HepG2 (cell line): Measurements from ENCODE around the gene ZNF483. TPM values are rescaled to one million over a fixed set of nuclear protein-coding genes. Genes with fewer than 3 reads are reported as not detected.
"Not testable (repeated sequence)": the region's sequence is repeated elsewhere in the genome, so short reads cannot be mapped to it uniquely, and the experiment has no call there.

Source experiments
- ATAC-seq: fragments of 200-7000 bp; cut with Tn5 transposase; 3 replicates; pipeline ENCODE4 v1.9.1; 2020; ENCODE audit warnings: mild to moderate bottlenecking, moderate library complexity
- BruUV-seq: library from RNA; stranded (reverse); fragments of 400-500 nt; replicated peaks from 2 replicates; lab custom pipeline; 2021; lab: Mats Ljungman, UMichigan
- CTCF ChIA-PET: fragments of 300-600 bp; formaldehyde crosslinking; extraction: SDS; loops from one replicate; lab custom pipeline; 2021; ENCODE audit warnings: low total read pairs, inconsistent platforms, low intra/inter-chr PET ratio; lab: Yijun Ruan, JAX
- POLR2A ChIA-PET: fragments of 350-600 bp; sonication (Branson Sonifier 250); formaldehyde crosslinking; loops from one replicate; lab custom pipeline; 2020; ENCODE audit warnings: antibody characterized with exemption, inconsistent platforms; lab: Yijun Ruan, JAX
- DNase-seq: peaks from one replicate; pipeline ENCODE4 v3.0.0-alpha.2; 2015; ENCODE audit warnings: low spot score
- FAIRE-seq: peaks from 3 replicates; lab custom pipeline; 2011; peaks lifted over from hg19 to GRCh38; lab: Jason Lieb, UNC
- H2AFZ ChIP-seq: one replicate; pipeline ENCODE4 v1.6.1; 2011; ENCODE audit warnings: low read length, inconsistent platforms
- H3K27ac ChIP-seq: fragments of 300-600 bp; 3 replicates; pipeline ENCODE4 v1.8.0; 2011; ENCODE audit warnings: mixed run types, mild to moderate bottlenecking, mixed read lengths, low read length, inconsistent platforms; ENCODE audit not compliant: insufficient read depth; ENCODE audit errors: extremely low read length
- H3K27me3 ChIP-seq, 2 experiments: fragments of 200-600 bp in 1 of 2; 2 replicates in 1 of 2; 3 replicates in 1 of 2; pipeline versions ENCODE4 v1.6.0 to v1.8.0; 2011; ENCODE audit warnings: low read length in 2 of 2, mild to moderate bottlenecking in 2 of 2, moderate library complexity in 2 of 2, inconsistent platforms in 1 of 2; ENCODE audit not compliant: insufficient read depth in 2 of 2, control insufficient read depth in 1 of 2
- H3K36me3 ChIP-seq, 2 experiments: fragments of 200-600 bp in 1 of 2; replicated peaks in 1 of 2; 2 replicates in 1 of 2; 3 replicates in 1 of 2; pipeline versions ENCODE4 v1.5.1 to v1.8.0; 2011; ENCODE audit warnings: low read length in 2 of 2, inconsistent platforms in 1 of 2; ENCODE audit not compliant: insufficient read depth in 2 of 2, control insufficient read depth in 1 of 2
- H3K4me1 ChIP-seq: 2 replicates; pipeline ENCODE4 v1.5.1; 2012; ENCODE audit warnings: low read length, inconsistent platforms; ENCODE audit not compliant: insufficient read depth
- H3K4me2 ChIP-seq: 2 replicates; pipeline ENCODE4 v1.6.0; 2011; ENCODE audit warnings: low read depth, low read length, inconsistent platforms
- H3K4me3 ChIP-seq, 3 experiments: fragments of 200-600 bp in 1 of 3; sonication (generic), shearing (Covaris generic) in 1 of 3; replicated peaks in 1 of 3; 2 replicates each; pipeline ENCODE4 v1.5.1; 2011 to 2016; ENCODE audit warnings: low read length in 3 of 3, inconsistent platforms in 2 of 3, low read depth in 2 of 3, mild to moderate bottlenecking in 2 of 3, control low read depth in 1 of 3, mixed read lengths in 1 of 3; ENCODE audit not compliant: insufficient read depth in 1 of 3
- H3K79me2 ChIP-seq: one replicate; pipeline ENCODE4 v1.6.1; 2011; ENCODE audit warnings: low read length, inconsistent platforms; ENCODE audit not compliant: insufficient read depth
- H3K9ac ChIP-seq: 2 replicates; pipeline ENCODE4 v1.6.0; 2011; ENCODE audit warnings: mild to moderate bottlenecking, low read depth, low read length, inconsistent platforms; ENCODE audit not compliant: insufficient read depth
- H3K9me3 ChIP-seq: 2 replicates; pipeline ENCODE4 v1.5.1; 2012; ENCODE audit warnings: mild to moderate bottlenecking, low read length
- H4K20me1 ChIP-seq: 2 replicates; pipeline ENCODE4 v1.6.0; 2011; ENCODE audit warnings: inconsistent platforms, mild to moderate bottlenecking, low read length, moderate library complexity; ENCODE audit not compliant: insufficient read depth
- ATF7 ChIP-seq, 2 experiments: fragments of 450-650 bp in 1 of 2; sonication (generic) in 1 of 2; formaldehyde crosslinking in 1 of 2; IDR thresholded peaks; 2 replicates each; pipeline versions ENCODE4 v1.4.0 to v1.6.1; 2016 to 2020; ENCODE audit warnings: antibody characterized with exemption in 1 of 2, mild to moderate bottlenecking in 1 of 2, missing genetic modification reagents in 1 of 2
- BCL3 ChIP-seq: sonication (generic); formaldehyde crosslinking; IDR thresholded peaks from 2 replicates; pipeline ENCODE4 v1.5.1; 2020; ENCODE audit warnings: mild to moderate bottlenecking, missing genetic modification reagents, moderate library complexity
- BCL6 ChIP-seq: IDR thresholded peaks from 2 replicates; pipeline ENCODE4 v1.6.1; 2016; ENCODE audit warnings: missing genetic modification reagents, missing compliant biosample characterization
- NR1H2 ChIP-seq: sonication (generic); formaldehyde crosslinking; IDR thresholded peaks from 2 replicates; pipeline ENCODE4 v1.8.1; 2022; ENCODE audit warnings: low read depth, missing genetic modification reagents, borderline replicate concordance
- POLR2G ChIP-seq: fragments of 200-400 bp; formaldehyde crosslinking; IDR thresholded peaks from 2 replicates; pipeline ENCODE4 v1.6.1; 2018; ENCODE audit warnings: mild to moderate bottlenecking, low read depth, low read length, moderate library complexity
- ZNF570 ChIP-seq: sonication (generic); formaldehyde crosslinking; IDR thresholded peaks from 2 replicates; pipeline ENCODE4 v1.4.0; 2020; ENCODE audit warnings: mild to moderate bottlenecking, missing genetic modification reagents, borderline replicate concordance
- ZNF678 ChIP-seq: sonication (generic); formaldehyde crosslinking; IDR thresholded peaks from 2 replicates; pipeline ENCODE4 v1.4.0; 2020; ENCODE audit warnings: mild to moderate bottlenecking, missing genetic modification reagents
- WGBS: methylation state at CpG from one replicate; pipeline ENCODE4 v1.1.6; 2017; ENCODE audit warnings: low lambda C conversion rate; 5-methylcytosine and 5-hydroxymethylcytosine counted together
- in situ Hi-C: cut with HindIII; loops from 2 replicates; pipeline ENCODE4 v1.10.0; 2017; ENCODE audit warnings: low pct_unique_long_range_greater_than_20kb; ENCODE audit not compliant: extremely low pct_ligation_motif_present
- intact Hi-C: fragments of 100-400 bp; cut with micrococcal nuclease; formaldehyde crosslinking; loops from one replicate; pipeline ENCODE4 v1.10.0; 2022; ENCODE audit not compliant: unreplicated experiment
- polyA plus RNA-seq, 8 experiments: library from polyadenylated mRNA; depleted of rRNA in 3 of 8; stranded (reverse) in 7 of 8; unstranded in 1 of 8; fragments of >200 nt; fragmentation: Illumina TruSeq in 4 of 8; extraction: Trizol in 4 of 8; gene quantifications; 2 replicates each; pipeline versions ENCODE4 v1.2.1 to v1.2.3, GENCODE V29; 2011 to 2016; ENCODE audit warnings: low read depth in 4 of 8, missing spikeins in 1 of 8, mixed read lengths in 1 of 8; ENCODE audit not compliant: insufficient read depth in 1 of 8
- total RNA-seq, 5 experiments: library from RNA; depleted of rRNA; stranded (reverse); fragments of >200 nt; fragmentation: Illumina TruSeq; extraction: Trizol; gene quantifications; 2 replicates each; pipeline ENCODE4 v1.2.3, GENCODE V29; 2016; ENCODE audit warnings: low read depth in 1 of 5

The ZNF483 gene
- total and polyA plus RNA-seq, 2 of the 13 experiments (the other 11 are each of a cell fraction or from before 2014, with no cell fraction given) = 2.0 to 9.5 TPM

GRCh38 chr9:111561165-111561719, 36.3 kb downstream of the ZNF483 start:
- H2AFZ ChIP-seq = no peak overlapping the region
- in situ Hi-C loops (no loop called here), intact Hi-C loops (no loop called here)
- no peak overlapping the region for H3K9ac ChIP-seq
- H3K9me3 ChIP-seq = peaks cover 7% of the 10 kb centered on the region; the same call in 1 of the 2 replicates
- no peaks in the 10 kb centered on the region for H3K27me3 ChIP-seq
- no peaks in the 10 kb centered on the region for H3K79me2 ChIP-seq
- no peak overlapping the region for H3K27ac ChIP-seq
- FAIRE-seq (no peak), ATAC-seq (no peak), DNase-seq (no peak)
- ChIA-PET CTCF (no interaction called here), POLR2A (no interaction called here)
- TF ChIP-seq NR1H2 (no peak), BCL3 (no peak), POLR2G (0 out of 2 replicates have a peak, but pooled peaks have one; percentile 5)
- H3K36me3 ChIP-seq = no peaks in the 10 kb centered on the region
- no peaks in the 10 kb centered on the region for H4K20me1 ChIP-seq
- H3K4me3 ChIP-seq = no peak overlapping the region
- no TSS peak for BruUV-seq
- no peak overlapping the region for H3K4me2 ChIP-seq
- H3K4me1 ChIP-seq = no peaks in the 10 kb centered on the region

GRCh38 chr9:111566234-111566633, 41.3 kb downstream of the ZNF483 start:
- Histone ChIP-seq H3K36me3 (peaks cover 0 to 16% of the 10 kb centered on the region in 2 experiments; a peak in 3 of 5 replicates), H3K9me3 (no peaks in the 10 kb centered on the region; the same call in none of the 2 replicates), H3K79me2 (no peaks in the 10 kb centered on the region), H2AFZ (no peak overlapping the region), H3K27ac (no peak overlapping the region), H3K4me2 (no peak overlapping the region), H4K20me1 (no peaks in the 10 kb centered on the region), H3K4me3 (no peak overlapping the region), H3K27me3 (no peaks in the 10 kb centered on the region), H3K9ac (no peak overlapping the region), H3K4me1 (no peaks in the 10 kb centered on the region)
- in situ Hi-C loops (no loop called here), intact Hi-C loops (no loop called here)
- DNase-seq = no peak
- no peak for FAIRE-seq
- CTCF ChIA-PET = no interaction called here
- WGBS = no CpG with 5 or more reads among the region's 1 CpG
- BruUV-seq = no TSS peak
- no peak for ATAC-seq
- POLR2A ChIA-PET = no interaction called here
- TF ChIP-seq ATF7 (IDR thresholded peaks at IDR 0.05) (peak; percentile 32; the same call in 1 of the 2 replicates), ATF7 (CRISPR knock-in tag; IDR thresholded peaks at IDR 0.05) (no peak), ZNF678 (no peak), BCL6 (CRISPR knock-in tag) (no peak), ZNF570 (no peak)

- H3K4me2 ChIP-seq, H4K20me1 ChIP-seq, H3K27ac ChIP-seq, BruUV-seq, FAIRE-seq, intact Hi-C loops, H3K79me2 ChIP-seq, H3K4me1 ChIP-seq, H3K9ac ChIP-seq, H3K9me3 ChIP-seq, H3K27me3 ChIP-seq, in situ Hi-C loops, DNase-seq, ATAC-seq, H2AFZ ChIP-seq, POLR2A ChIA-PET, CTCF ChIA-PET, H3K4me3 ChIP-seq: not testable (repeated sequence)
- over 99% methylated on average over 4 of the region's 4 CpGs for WGBS
- H3K36me3 ChIP-seq = peaks cover 0 to 16% of the 10 kb centered on the region in 2 experiments; a peak in 3 of 5 replicates
Observed at GRCh38 chr9:111568127-111568526, 43.1 kb downstream of the ZNF483 start.
